ENCODE data around the gene REL.
"Not testable (repeated sequence)": the region's sequence is repeated elsewhere in the genome, so short reads cannot be mapped to it uniquely, and the experiment has no call there.

Gene REL

GRCh38 chr2:60926741-60927552 is 45.6 kb downstream of the REL start:
- DNase-seq: no peak

DNA sequence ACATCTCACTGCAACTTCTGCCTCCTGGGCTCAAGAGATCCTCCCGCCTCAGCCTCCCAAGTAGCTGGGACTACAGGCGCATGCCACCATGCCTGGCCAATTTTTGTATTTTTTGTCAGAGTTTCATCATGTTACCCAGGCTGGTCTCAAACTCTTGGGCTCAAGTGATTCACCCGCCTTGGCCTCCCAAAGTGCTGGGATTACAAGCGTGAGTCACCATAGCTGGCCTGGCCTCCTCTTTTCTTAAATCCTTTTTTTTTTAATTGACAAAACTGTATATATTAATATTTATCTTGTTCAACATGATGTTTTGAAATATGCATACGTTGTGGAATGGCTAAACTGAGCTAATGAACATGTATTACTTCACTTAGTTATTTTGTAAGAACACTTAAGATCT is 50.7 kb downstream of the REL start:
- DNase-seq: not testable (repeated sequence)

- DNase-seq: no peak
Observed at GRCh38 chr2:60932954-60933353, 51.6 kb downstream of the REL start.

DNA sequence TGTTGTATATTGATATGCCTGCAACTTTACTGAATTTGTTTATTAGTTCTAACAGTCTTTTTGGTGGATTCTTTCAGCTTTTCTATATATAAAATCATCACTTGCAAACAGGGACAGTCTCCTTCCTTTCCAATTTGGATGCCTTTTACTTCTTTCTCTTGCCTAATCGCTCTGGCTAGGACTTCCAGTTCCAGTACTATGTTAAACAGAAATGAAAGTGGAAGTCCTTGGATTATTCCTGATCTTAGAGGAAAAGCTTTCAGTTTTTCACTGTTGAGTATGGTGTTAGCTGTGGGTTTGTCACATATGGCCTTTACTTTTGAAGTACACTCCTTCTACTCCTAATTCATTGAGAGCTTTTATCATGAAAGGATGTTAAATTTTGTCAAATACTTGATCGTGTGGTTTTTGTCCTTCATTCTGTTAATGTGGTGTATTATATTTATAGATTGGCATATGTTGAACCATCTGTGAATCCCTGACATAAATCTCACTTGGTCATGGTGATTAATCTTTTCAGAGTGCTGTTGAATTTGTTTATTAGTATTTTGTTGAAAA is 52.9 kb downstream of the REL start:
- no peak for DNase-seq

GRCh38 chr2:60936757-60937156 is 55.4 kb downstream of the REL start:
- DNase-seq: no peak

- no peak for DNase-seq
Observed at GRCh38 chr2:60938301-60938700, 56.9 kb downstream of the REL start.

DNA sequence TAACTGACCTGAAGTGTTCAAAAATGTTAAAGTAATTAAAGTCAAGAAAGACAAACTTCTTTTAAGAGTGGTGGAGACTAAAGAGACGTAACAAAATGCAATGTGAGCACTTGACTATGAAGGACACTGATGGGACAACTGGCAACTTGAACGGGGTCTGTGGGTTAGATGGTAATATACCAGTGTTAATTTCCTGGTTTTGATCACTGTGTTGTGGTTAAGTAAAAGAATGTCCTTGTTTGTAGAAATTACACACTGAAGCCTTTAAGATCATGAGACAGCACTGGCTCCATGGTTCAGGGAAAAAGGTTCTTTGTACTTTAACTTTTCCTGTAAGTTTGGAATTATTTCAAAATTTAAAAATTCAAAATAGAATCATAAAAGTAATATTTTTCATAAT is 58.2 kb downstream of the REL start:
- DNase-seq: no peak

- DNase-seq: peak; percentile 53
Observed at GRCh38 chr2:60945341-60945740, 64.0 kb downstream of the REL start.

DNA sequence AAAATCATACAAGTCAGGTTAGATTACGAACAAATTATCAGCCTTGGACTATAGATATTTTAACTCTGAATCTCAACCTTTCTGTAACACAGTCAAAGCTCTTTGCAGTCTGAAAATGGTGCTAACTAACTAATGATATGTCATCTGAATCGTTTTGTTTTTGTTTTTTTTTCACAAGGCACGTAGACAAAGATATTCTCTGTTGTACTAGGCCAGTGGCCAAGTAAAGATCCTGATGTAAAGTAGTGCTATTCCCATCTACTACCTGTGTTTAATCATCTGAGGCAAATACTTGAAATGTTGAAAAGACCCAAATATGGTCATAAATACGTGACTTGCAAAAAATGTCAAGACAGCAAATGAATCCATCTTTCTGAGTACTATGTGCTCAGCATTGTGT is 65.7 kb downstream of the REL start:
- no peak for DNase-seq

- DNase-seq: no peak
Observed at GRCh38 chr2:60948161-60948560, 66.8 kb downstream of the REL start.

DNA sequence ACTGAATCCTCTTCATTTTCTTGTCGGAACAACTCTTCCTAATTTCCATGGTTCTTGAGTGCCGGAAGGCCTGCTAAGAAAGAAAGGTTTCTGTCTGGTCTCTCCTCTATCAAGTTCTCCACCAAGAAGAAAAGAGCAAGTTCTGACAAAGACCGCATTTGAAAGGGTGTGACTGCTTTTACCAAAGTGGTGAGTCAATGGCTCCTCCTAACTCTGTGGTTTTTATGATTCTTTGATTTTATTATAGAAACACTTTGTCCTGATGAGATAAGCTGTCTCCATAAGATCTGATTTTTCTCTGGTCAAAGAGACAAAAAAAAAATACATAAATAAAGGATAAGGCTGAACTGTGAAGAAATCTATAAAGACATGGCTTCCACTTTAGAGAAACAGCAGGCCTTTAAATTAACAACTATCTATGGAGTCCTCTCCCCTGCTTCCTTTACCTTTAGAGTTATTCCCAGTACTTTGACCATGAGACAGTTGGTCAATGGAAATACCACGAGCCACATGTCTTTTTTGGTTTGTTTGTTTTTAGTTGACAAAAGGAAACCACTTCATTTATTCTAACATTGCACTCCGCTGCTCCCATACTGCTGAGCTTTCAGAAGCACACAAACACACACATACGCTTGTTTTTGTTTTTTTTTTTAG is 67.7 kb downstream of the REL start:
- no peak for DNase-seq

GRCh38 chr2:60954139-60954538 is 72.8 kb downstream of the REL start:
- DNase-seq: no peak

DNA sequence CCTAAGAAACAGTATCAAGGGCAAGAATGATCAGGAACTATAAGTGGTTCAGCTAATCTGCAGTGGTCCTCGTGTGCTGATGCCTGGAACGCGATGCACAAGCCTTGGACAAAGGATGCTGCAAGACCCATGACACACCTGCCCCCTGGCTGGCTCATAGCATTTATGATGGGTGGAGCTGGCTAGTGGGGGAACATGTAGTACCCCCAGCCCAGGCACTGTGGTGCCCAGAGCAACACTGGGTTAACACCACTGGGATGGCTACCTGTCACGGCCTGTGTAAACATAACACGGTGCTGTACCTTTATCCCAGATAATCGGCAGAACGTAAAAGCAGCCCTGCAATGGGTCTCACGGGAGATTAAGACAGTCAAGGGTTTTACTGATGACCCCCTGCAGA is 75.8 kb downstream of the REL start:
- no peak for DNase-seq

DNA sequence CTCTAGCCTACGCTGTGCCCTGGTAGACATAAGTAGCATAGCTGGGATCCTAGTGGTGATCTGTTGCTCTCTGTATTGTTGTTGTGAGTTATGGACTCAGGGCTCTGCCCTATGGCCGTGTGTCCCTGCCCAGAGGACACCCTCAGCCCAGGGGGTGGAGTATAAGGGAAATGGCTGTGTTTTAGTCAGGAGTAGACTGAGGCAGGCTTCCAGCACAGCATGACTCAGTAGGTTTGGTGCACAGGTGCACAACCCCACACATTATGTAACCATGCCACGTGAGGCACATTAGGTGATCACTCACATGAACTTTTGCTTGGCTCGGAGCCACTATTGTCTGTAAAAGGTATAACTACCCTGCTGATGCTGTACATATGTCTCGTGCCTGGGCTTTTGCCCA is 76.3 kb downstream of the REL start:
- no peak for DNase-seq

- DNase-seq: no peak
Observed at GRCh38 chr2:60958361-60958760, 77.0 kb downstream of the REL start.

- peak; percentile 19 for DNase-seq
Observed at GRCh38 chr2:60958800-60959199, 77.4 kb downstream of the REL start.

GRCh38 chr2:60959501-60959900 is 78.1 kb downstream of the REL start:
- DNase-seq: peak; percentile 87

DNA sequence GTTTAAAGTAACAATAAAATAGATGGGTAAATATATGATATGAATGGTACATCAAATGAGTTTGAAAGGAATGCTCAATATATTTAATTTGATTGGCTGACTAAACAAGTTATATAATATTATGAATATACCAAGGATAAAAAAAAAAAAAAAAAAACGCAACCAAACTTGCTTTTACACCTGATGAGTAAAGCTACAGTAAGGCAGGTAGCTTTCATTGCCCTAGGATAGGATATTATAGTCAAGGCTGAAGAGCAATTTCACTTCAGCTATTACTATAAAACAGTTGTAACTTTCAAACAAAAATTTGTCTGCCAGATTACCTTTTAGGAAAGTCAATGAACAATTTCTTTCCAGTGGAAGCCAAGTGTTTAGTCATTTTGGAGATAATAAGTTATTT is 79.3 kb downstream of the REL start:
- no peak for DNase-seq

- peak; percentile 59 for DNase-seq
Observed at GRCh38 chr2:60961457-60961856, 80.1 kb downstream of the REL start.

DNA sequence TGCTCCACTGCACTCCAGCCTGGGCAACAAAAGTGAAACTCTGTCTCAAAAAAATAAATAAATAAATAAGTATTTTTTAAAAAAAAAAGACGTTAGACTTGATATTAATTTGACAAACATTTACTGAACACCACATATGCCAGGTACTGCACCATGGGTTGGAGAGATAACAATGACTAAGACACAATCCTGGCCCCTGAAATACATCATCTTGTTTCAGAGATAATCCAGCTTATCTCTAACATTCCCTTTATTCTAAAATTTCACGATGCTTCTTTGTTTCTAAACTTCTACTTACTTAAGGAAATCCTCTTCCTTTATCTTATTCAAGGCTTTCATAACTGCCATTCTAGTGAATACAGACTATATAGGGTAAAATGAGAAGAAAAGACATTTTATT is 81.2 kb downstream of the REL start:
- DNase-seq: no peak

DNA sequence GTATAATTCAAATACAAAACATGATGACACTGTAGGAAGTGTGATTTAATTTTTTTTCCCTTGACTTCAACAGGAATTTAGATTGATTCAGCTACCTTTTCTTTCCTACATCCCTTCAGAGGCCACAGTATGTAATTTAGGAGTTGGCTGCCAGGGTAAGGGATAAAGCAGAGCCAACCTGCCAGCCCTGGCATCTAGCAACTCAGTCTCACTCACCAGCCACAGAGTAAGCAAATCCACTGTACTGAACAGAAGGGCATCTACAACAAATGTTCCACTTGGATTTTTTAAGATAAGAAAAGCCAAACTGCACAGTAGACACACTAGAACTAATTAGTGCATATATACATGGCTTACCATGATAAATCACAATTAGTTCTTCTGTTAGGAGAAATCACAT is 81.8 kb downstream of the REL start:
- DNase-seq: no peak

- no peak for DNase-seq
Observed at GRCh38 chr2:60964651-60965498, 83.5 kb downstream of the REL start.

DNA sequence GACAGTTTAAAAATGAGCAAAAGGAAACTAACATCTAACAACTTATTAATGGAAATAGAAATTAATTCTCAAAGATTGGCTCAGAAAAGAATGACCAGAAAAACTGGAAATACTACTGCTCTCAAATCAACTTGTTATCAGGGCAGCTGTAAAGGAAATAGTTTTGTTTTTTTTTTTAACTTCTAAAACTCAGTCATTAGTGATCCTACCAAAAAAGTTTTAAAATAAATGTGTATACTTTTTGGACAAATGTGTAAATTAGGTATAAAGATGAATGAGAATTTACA is 84.1 kb downstream of the REL start:
- no peak for DNase-seq
